HUDEP-2 (cell line): Measurements from ENCODE around the gene MRPL20.
"Not testable (repeated sequence)": the region's sequence is repeated elsewhere in the genome, so short reads cannot be mapped to it uniquely, and the experiment has no call there.

ENCODE experiments used
- DNase-seq, 76 experiments: peaks; one replicate each; lab custom pipeline; 2025; ENCODE audit not compliant: unreplicated experiment in 76 of 76; lab: John Stamatoyannopoulos, UW

MRPL20 gene

GRCh38 chr1:1427106-1427819 is 20.2 kb upstream of the MRPL20 start:
- DNase-seq: no peak

- no peak for DNase-seq
Observed at GRCh38 chr1:1426496-1427105, 19.5 kb upstream of the MRPL20 start.

- DNase-seq: no peak
Observed at GRCh38 chr1:1425753-1426495, 18.8 kb upstream of the MRPL20 start.

GRCh38 chr1:1425426-1425752 is 18.3 kb upstream of the MRPL20 start:
- no peak for DNase-seq

- no peak for DNase-seq
Observed at GRCh38 chr1:1424707-1425106, 17.6 kb upstream of the MRPL20 start.

- no peak for DNase-seq
Observed at GRCh38 chr1:1423245-1423597, 16.1 kb upstream of the MRPL20 start.

- DNase-seq: no peak
Observed at GRCh38 chr1:1422465-1423244, 15.6 kb upstream of the MRPL20 start.

GRCh38 chr1:1421907-1422464 is 14.9 kb upstream of the MRPL20 start:
- no peak for DNase-seq

GRCh38 chr1:1421147-1421906 is 14.2 kb upstream of the MRPL20 start, which contains the start of gene ANKRD65:
Gene ANKRD65, minus strand, starts transcription at chr1:1421276. Its CDS starts 271 bp downstream, at chr1:1421005.
- no peak for DNase-seq

GRCh38 chr1:1420654-1421141 is 13.6 kb upstream of the MRPL20 start:
- no peak for DNase-seq

- DNase-seq: no peak
Observed at GRCh38 chr1:1419813-1420653, 12.9 kb upstream of the MRPL20 start.

GRCh38 chr1:1419363-1419812 is 12.3 kb upstream of the MRPL20 start:
- no peak for DNase-seq

- DNase-seq: no peak
Observed at GRCh38 chr1:1418464-1419362, 11.6 kb upstream of the MRPL20 start.

- DNase-seq: not testable (repeated sequence)
Observed at GRCh38 chr1:1417825-1418463, 10.9 kb upstream of the MRPL20 start.

- DNase-seq: not testable (repeated sequence)
Observed at GRCh38 chr1:1417396-1417795, 10.3 kb upstream of the MRPL20 start.

GRCh38 chr1:1415751-1416150 is 8.7 kb upstream of the MRPL20 start:
- DNase-seq: no peak

GRCh38 chr1:1412311-1412902 is 5.3 kb upstream of the MRPL20 start:
- DNase-seq: not testable (repeated sequence)
